ENCODE data around the gene CRIP1. TPM values are rescaled to one million over a fixed set of nuclear protein-coding genes. Genes with fewer than 3 reads are reported as not detected.
A peak's percentile ranks its signal among the peaks of the same experiment; 100 is the strongest.

CRIP1 gene
- total RNA-seq, 1 donor from 2014 or later = 29.5 TPM

- Mint-ChIP-seq H3K36me3 (ENCODE audit: low read depth, unreplicated experiment) (no peaks in the 10 kb centered on the region), H3K9me3 (ENCODE audit: unreplicated experiment) (peaks cover 2% of the 10 kb centered on the region), H3K27ac (ENCODE audit: unreplicated experiment) (no peak overlapping the region), H3K4me3 (ENCODE audit: unreplicated experiment) (no peak overlapping the region), H3K27me3 (ENCODE audit: low read depth, unreplicated experiment) (peaks cover 28% of the 10 kb centered on the region), H3K4me1 (ENCODE audit: low read depth, unreplicated experiment) (no peaks in the 10 kb centered on the region)
- H3K27me3 ChIP-seq (ENCODE audit: insufficient read depth, low read length) = no peaks in the 10 kb centered on the region
- H3K9ac ChIP-seq (ENCODE audit: low read length) = peak overlapping the region; percentile 52
- H3K36me3 ChIP-seq (ENCODE audit: insufficient read depth, low read length) = no peaks in the 10 kb centered on the region
- DNase-seq (ENCODE audit: low read depth) (no peak), FAIRE-seq (no peak)
- H4K20me1 ChIP-seq (ENCODE audit: insufficient read depth, low read length) = no peaks in the 10 kb centered on the region
- H3K4me2 ChIP-seq (ENCODE audit: low read length) = peak overlapping the region; percentile 87
- H3K4me1 ChIP-seq (ENCODE audit: insufficient read depth, low read length) = peaks cover 7% of the 10 kb centered on the region
- H3K27ac ChIP-seq (ENCODE audit: low read depth, low read length) = no peak overlapping the region
- TF ChIP-seq EZH2 (IDR thresholded peaks at IDR 0.05; ENCODE audit: insufficient read depth, low read length) (no peak), CTCF (IDR thresholded peaks at IDR 0.05; ENCODE audit: insufficient read depth, low read depth, low read length) (no peak)
- H3K9me3 ChIP-seq (ENCODE audit: insufficient read depth, low read depth, low read length) = no peaks in the 10 kb centered on the region
- peak overlapping the region; percentile 28 for H3K4me3 ChIP-seq (ENCODE audit: insufficient read depth, low read depth, low read length)
- peak overlapping the region; percentile 83 for H2AFZ ChIP-seq (ENCODE audit: low read depth, low read length)
- H3K79me2 ChIP-seq (ENCODE audit: insufficient read depth, low read length) = no peaks in the 10 kb centered on the region
Measured at GRCh38 chr14:105527381-105527825, 40.7 kb downstream of the CRIP1 start.

- H3K27ac ChIP-seq (ENCODE audit: low read depth, low read length) = no peak overlapping the region
- peak overlapping the region; percentile 56 for H3K4me3 ChIP-seq (ENCODE audit: insufficient read depth, low read depth, low read length)
- no peaks in the 10 kb centered on the region for H4K20me1 ChIP-seq (ENCODE audit: insufficient read depth, low read length)
- peaks cover 28% of the 10 kb centered on the region for H3K27me3 Mint-ChIP-seq (ENCODE audit: low read depth, unreplicated experiment)
- DNase-seq (ENCODE audit: low read depth) = peak; percentile 29
- peak overlapping the region; percentile 83 for H2AFZ ChIP-seq (ENCODE audit: low read depth, low read length)
- no peak overlapping the region for H3K27ac Mint-ChIP-seq (ENCODE audit: unreplicated experiment)
- no peaks in the 10 kb centered on the region for H3K4me1 Mint-ChIP-seq (ENCODE audit: low read depth, unreplicated experiment)
- peaks cover 7% of the 10 kb centered on the region for H3K4me1 ChIP-seq (ENCODE audit: insufficient read depth, low read length)
- peaks cover 2% of the 10 kb centered on the region for H3K9me3 Mint-ChIP-seq (ENCODE audit: unreplicated experiment)
- no peaks in the 10 kb centered on the region for H3K9me3 ChIP-seq (ENCODE audit: insufficient read depth, low read depth, low read length)
- no peaks in the 10 kb centered on the region for H3K27me3 ChIP-seq (ENCODE audit: insufficient read depth, low read length)
- H3K36me3 ChIP-seq (ENCODE audit: insufficient read depth, low read length) = no peaks in the 10 kb centered on the region
- no peak for FAIRE-seq
- H3K4me3 Mint-ChIP-seq (ENCODE audit: unreplicated experiment) = no peak overlapping the region
- TF ChIP-seq CTCF (IDR thresholded peaks at IDR 0.05; ENCODE audit: insufficient read depth, low read depth, low read length) (peak; percentile 34), EZH2 (IDR thresholded peaks at IDR 0.05; ENCODE audit: insufficient read depth, low read length) (no peak)
- peak overlapping the region; percentile 72 for H3K9ac ChIP-seq (ENCODE audit: low read length)
- no peaks in the 10 kb centered on the region for H3K79me2 ChIP-seq (ENCODE audit: insufficient read depth, low read length)
- H3K36me3 Mint-ChIP-seq (ENCODE audit: low read depth, unreplicated experiment) = peaks cover under 1% of the 10 kb centered on the region
- H3K4me2 ChIP-seq (ENCODE audit: low read length) = peak overlapping the region; percentile 87
Measured at GRCh38 chr14:105527826-105528585, 41.3 kb downstream of the CRIP1 start.
